ENCODE data around the gene DPH2.

DPH2 gene

DNA sequence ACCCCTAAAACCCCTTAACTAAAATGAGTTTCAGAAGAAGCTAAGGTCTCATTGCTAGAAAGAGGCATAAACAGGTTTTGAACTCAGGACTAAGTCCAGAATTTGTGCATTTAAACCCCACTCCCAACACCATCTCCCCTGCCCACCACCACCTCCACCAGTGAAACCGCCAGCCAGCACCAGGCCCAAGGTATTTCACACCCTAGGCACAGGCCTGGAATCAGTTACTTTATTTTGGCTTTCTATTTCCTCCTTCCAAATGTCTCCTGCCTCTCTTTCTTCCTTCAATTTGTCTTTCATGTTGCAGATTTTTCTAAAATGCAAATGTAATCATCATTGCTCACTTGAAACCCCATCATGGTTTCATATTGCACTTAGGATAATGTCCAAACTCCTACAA, 24.9 kb upstream of the DPH2 start:
- no peak for DNase-seq (ENCODE audit: low read depth in 3 of 3)

GRCh38 chr1:43945674-43946235, 24.1 kb upstream of the DPH2 start:
- no peak for DNase-seq (ENCODE audit: low read depth in 3 of 3)

DNA sequence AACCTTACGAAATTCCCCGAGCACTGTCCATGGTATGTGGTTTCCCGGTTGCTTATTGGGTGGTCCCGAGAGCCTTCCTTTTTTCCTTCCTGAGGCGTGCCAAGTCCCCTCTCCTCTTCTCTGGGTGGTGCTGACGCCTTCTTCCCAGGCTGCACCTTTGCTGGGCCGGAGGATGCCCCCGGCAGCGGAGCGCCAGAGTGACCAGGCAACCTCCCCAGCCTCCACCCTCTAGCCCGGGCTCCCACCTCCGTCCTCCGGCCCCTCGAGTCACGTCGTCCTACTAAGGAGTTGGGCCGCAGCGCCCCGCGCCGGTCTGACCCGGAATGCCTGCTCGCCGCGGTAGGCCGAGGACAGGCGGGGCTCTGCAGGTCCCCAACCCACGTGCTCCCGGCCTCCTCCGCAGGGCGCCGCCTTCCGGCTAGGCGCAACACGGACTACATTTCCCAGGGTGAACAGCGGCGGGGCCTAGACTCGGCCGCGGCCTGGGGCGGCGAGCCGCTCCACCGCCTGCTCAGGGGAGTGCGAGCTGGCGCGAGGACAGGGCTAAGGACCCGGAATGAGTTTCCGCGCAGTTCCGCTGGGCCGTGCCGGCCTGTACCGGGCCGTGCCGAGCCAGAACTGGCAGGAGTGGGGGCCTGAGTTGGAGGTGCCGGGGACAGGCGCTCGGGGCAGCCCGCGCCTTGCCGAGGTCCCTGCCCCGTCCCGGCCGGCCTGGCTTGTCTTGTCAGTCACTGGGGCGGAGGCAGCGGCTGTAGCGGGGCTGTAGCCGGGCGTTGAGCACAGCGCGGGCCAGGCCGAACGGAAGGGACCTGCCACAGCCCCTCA, 23.4 kb upstream of the DPH2 start, which contains the start of gene IPO13:
TSS of gene IPO13 (plus strand) at position 715 of the 825 bp plus-strand sequence. CDS start 651 bp downstream, outside the sequence.
- DNase-seq (ENCODE audit: low read depth in 3 of 3) = peak; percentile 88 to 96 (median 91)

GRCh38 chr1:43947061-43947873, 22.5 kb upstream of the DPH2 start:
- no peak for DNase-seq (ENCODE audit: low read depth in 3 of 3)

DNA sequence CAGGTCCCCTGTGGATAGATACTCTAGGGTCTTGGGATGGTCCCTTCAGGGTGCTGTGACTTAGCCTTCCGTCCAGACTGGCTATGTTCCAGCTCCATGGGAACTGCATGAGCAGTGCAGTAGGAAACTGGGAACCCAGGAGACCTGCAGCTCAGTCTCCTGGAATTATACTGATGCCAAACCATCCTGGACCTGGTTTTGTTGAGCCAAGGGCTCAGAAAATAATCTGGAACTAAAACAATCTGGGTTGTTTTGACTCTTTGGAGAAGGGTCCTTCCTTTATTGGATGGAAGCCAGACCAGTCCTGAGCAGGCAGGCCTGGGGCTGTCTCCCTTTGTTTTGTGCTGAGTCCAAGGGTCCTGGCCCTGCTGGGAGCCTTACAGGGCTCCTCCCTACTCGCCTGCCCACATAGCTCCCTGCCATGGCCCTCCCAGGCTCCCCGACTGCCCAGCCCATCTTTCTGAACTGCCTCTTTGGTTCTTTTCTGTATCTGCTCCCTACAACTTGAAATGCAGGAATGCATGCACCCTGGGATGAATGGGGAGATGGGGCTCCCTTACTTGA, 21.9 kb upstream of the DPH2 start:
- DNase-seq (ENCODE audit: low read depth in 3 of 3) = no peak

GRCh38 chr1:43949678-43950077, 20.1 kb upstream of the DPH2 start:
- DNase-seq (ENCODE audit: low read depth in 3 of 3) = no peak

GRCh38 chr1:43951021-43951985, 18.5 kb upstream of the DPH2 start:
- DNase-seq (ENCODE audit: low read depth in 3 of 3) = no peak

- no peak for DNase-seq (ENCODE audit: low read depth in 3 of 3)
These were observed 17.0 kb upstream of the DPH2 start for GRCh38 chr1:43952731-43953346.

- no peak for DNase-seq (ENCODE audit: low read depth in 3 of 3)
These were observed 16.4 kb upstream of the DPH2 start for GRCh38 chr1:43953361-43953760.

- DNase-seq (ENCODE audit: low read depth in 3 of 3) = no peak
These were observed 15.8 kb upstream of the DPH2 start for GRCh38 chr1:43954036-43954435.

DNA sequence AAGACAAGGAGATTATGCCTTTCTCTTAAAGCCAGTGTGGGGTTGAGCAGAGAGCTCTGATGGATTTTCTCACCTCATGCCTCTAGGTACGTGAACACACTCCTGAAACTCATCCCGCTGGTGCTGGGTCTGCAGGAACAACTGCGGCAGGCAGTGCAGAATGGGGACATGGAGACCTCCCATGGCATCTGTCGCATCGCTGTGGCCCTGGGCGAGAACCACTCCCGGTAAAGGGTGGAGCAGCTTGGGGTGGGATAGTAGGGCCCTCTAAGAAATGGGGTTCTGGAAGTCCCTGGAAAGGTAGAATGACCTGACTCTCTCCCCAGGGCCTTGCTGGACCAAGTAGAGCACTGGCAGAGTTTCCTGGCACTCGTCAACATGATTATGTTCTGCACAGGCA, 13.6 kb upstream of the DPH2 start:
- DNase-seq (ENCODE audit: low read depth in 3 of 3) = no peak

DNA sequence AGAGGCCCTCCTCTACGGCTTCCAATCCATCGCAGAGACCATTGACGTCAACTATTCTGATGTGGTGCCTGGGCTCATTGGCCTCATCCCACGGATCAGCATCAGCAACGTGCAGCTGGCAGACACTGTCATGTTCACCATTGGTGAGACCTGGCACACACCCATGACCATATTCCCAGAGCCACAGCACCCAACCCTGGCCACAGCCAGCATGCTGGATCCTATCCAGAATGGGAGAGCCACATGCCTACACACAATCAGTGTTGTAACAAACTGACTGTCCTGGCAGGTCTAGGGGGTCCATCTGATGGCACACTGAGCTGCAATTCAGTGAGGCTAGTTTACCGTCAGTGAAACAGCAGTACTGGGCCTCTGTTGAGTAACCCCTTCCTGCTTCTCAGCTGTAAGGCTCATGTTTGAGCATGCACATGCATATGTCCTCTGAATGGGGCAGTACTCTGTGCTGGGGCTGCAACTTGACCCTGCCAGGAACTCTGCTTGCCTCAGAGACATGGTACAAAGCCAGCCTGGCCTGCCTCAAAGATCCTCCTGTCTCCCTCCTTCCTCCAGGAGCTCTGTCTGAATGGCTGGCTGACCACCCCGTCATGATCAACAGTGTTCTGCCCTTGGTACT, 12.3 kb upstream of the DPH2 start:
- DNase-seq (ENCODE audit: low read depth in 3 of 3) = no peak

- DNase-seq (ENCODE audit: low read depth in 3 of 3) = no peak
These were observed 11.2 kb upstream of the DPH2 start for GRCh38 chr1:43958351-43959255.

DNA sequence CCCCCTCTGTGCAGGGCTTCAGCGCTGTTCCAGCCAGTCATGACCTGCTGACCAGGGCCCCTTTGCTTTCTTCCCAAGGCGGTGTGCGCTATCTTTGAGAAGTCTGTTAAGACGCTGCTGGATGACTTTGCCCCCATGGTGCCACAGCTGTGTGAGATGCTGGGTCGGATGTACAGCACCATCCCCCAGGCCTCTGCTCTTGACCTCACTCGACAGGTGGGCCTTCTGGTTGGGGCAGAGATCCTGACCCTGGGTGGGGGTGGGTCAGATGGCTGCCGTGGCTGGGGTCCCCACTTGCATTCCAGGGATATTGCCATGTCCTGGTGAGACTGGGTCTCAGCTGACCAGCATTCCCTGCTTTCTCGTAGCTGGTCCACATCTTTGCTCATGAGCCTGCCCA, 9.0 kb upstream of the DPH2 start:
- no peak for DNase-seq (ENCODE audit: low read depth in 3 of 3)

- DNase-seq (ENCODE audit: low read depth in 3 of 3) = no peak
These were observed 8.1 kb upstream of the DPH2 start for GRCh38 chr1:43961692-43962091.

DNA sequence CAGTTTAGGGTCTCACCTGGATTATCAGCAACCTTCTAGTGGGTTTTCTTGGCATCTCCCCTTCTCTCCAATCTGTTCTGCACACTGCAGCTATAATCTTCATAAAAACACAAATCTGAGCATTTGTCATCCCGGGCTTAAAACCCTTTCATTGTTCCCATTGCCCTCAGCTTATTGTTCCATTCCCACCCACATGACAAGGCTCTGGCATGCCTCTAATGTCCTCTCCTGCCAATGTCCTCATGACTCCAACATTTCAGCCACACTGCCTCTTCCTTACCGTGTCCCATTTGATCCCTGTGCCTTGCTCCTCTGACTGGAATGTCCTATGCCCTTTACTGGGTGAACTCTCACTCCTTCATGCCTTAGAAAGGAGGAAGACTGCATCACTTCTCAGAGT, 7.5 kb upstream of the DPH2 start:
- no peak for DNase-seq (ENCODE audit: low read depth in 3 of 3)

- no peak for DNase-seq (ENCODE audit: low read depth in 3 of 3)
These were observed 6.8 kb upstream of the DPH2 start for GRCh38 chr1:43963006-43963405.

- no peak for DNase-seq (ENCODE audit: low read depth in 3 of 3)
These were observed 5.9 kb upstream of the DPH2 start for GRCh38 chr1:43963890-43964289.

GRCh38 chr1:43965316-43965715, 4.5 kb upstream of the DPH2 start:
- DNase-seq (ENCODE audit: low read depth in 3 of 3) = no peak
